ENCODE measurements around the gene RHEB.

Gene RHEB

DNA sequence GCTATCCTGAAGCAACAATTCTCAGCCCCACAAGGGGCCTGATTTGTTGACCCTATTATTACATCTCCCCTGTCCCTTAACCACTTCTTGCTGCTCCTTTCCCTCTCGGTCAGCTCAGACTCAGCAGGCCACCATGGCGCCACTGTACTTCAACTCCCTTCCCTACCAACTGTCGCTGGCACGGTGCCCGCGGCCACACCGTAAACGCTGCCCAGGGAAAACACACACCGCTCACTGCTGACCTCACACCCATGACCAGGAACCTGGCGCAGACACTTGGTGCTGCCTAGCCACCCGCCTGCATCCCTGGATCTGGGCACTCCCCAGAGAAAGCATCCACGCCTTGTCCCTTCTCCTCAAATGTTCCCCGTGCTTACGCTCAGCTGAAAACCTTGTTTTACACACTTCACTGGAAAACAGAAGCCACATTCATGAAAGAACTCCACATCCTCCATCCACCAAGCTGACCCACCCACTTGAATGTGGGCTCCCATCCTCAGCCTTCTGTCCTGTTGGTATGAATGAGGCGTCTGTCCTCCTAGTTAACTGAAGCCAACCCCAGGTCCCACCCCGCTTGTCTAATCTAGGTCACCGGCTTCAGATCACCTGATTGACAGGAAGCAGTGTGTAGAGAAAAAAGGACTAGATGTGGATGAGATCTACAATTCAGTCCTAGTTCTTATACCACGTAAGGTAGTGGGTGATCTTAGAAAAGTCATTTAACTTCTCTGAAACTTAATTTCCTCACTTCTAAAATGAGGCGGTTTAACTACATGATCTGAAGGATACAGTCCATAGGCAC is 51.3 kb downstream of the RHEB start:
- no peak for DNase-seq

DNA sequence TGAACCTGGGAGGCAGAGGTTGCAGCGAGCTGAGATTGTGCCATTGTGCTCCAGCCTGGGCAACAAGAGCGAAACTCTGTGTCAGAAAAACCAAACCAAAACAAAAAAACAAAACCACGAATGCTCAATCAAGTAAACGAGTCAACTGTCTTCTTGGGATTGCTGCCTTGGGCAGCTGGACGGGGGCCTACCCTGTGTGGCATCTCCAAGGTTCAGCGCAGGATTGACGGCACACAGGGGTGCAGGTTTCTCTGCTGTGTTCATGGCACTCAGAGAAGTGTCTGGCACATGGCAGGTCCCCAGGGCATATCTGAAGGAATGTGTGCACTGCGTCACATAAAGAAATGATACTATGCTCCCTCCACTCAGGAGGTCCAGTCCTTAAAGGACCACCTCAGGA is 54.5 kb downstream of the RHEB start:
- no peak for DNase-seq

DNA sequence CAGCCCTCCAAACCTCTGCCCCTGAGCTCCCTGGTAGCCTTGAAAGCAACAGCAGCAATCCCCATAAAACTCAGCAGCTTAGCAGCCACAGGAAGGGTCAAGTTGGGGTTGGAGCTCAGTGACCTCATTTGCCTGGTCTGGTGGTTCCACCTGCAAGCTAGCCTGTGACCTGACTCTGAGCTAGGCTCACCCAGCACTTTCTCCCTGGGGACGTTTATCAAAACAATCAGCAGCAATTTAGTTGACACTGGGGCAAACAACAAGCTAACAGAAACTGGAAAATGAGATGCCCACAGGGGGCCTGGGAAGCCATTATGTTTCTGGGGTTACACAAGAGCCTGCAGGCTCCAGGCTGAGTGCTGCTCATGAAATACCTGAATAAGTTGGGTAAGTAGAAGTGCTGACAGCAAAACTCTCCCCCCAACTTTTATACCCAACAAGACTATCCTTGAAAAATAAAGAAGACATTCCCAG is 57.4 kb downstream of the RHEB start:
- DNase-seq: peak; percentile 9

DNA sequence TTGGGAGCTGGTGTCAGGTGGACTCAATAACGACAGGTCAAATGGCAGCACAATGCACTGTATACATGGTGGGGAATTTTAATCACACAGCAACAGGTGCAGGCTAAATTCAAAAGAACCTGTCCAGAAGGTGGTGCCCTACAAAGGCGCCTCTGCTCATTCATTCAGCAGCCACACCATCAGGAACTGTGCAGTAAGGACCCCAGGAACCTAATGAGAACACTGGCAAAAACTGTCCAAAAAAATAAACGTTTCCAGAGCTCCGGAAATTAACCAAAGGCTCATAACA is 57.8 kb downstream of the RHEB start:
- peak; percentile 62 for DNase-seq

- no peak for DNase-seq
Observed at GRCh38 chr7:151461096-151461941, 58.4 kb downstream of the RHEB start.

GRCh38 chr7:151460474-151460855 is 59.2 kb downstream of the RHEB start:
- no peak for DNase-seq

GRCh38 chr7:151459726-151460473 is 59.8 kb downstream of the RHEB start:
- no peak for DNase-seq

GRCh38 chr7:151457534-151457933 is 62.2 kb downstream of the RHEB start:
- DNase-seq: no peak

DNA sequence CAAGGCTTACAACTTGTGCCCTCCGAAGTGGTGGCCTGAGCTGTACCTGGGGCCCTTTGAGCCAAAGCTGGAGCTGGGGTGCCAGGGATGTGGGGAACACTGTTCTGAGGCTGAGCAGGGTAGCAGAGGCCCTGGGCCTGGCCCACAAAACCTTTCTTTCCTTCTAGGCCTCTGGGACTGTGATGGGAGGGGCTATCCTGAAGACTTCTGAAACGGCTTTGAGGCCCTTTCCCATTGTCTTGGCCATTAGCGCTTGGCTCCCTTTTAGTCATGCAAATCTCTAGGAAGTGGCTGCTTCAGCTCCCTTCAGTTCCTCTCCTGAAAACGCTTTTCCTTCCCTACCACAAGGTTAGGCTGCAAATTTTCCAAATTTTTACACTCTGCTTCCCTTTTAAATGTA is 62.9 kb downstream of the RHEB start:
- DNase-seq: no peak

GRCh38 chr7:151456276-151456675 is 63.4 kb downstream of the RHEB start:
- DNase-seq: no peak

DNA sequence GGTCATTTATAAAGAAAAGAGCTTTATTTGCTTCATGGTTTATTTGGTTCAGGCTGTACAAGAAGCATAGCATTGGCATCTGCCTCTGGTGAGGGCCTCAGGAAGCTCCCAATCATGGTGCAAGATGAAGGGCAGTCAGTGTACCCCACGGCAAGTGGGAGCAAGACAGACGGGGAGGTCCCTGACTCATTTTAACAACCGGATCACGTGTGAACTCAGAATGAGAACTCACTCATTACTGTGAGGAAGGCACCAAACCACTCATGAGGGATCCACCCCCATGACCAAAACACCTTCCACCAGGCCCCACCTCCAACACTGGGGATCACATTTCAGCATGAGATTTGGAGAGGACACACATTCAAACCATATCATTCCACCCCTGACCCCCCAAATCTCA is 64.0 kb downstream of the RHEB start:
- DNase-seq: no peak

DNA sequence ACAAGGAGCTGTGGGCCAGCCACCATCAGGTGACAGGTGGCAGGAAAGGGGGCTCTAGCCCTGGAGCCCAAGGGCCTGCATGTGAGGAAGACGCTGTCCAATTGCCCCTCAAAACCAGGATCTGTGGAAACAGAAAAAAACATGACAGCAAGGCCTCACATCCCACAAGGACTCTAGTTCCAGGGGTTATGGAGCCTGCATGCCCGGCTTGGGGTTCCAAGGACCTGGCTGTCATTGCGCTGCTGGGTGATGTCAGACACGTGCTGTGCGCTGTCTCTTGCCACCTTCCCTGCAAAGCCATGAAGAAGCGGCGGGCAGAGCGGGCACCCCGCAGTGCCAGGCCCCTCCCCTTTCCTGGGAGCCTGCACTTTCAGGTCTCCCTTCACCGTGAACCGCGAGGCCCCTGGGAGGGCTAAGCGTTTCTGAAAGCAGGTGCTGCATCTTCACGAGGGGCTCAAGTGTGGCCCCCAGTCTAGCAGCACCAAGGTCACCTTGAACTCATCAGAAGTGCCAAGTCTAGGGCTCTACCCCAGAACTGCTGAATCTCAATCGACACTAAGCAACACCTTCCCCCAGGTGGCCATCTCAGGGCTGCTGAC is 64.7 kb downstream of the RHEB start:
- DNase-seq: peak; percentile 12

GRCh38 chr7:151454305-151454704 is 65.4 kb downstream of the RHEB start:
- no peak for DNase-seq

DNA sequence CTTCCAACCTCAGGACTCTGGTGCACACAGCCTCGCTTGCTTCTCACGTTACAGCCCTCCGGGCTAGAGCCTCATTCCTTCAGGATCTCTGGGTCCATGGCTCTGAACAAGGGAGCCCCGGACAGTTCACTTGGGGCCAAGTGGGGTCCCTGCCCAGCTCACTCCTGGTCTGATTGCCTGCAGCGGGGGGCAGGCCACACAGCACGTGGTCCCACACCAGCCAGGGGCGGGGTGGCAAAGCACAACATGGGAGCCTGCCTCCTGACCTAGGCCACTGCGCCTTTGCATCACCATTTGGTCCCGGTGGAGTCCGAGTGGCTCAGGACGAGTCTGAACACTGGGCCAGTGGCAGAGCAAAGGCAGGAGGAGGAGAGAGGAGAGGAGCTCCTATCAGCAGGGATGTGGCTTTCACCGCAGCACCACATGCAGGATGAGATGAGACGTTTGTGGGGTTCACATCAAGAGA is 66.3 kb downstream of the RHEB start:
- no peak for DNase-seq

DNA sequence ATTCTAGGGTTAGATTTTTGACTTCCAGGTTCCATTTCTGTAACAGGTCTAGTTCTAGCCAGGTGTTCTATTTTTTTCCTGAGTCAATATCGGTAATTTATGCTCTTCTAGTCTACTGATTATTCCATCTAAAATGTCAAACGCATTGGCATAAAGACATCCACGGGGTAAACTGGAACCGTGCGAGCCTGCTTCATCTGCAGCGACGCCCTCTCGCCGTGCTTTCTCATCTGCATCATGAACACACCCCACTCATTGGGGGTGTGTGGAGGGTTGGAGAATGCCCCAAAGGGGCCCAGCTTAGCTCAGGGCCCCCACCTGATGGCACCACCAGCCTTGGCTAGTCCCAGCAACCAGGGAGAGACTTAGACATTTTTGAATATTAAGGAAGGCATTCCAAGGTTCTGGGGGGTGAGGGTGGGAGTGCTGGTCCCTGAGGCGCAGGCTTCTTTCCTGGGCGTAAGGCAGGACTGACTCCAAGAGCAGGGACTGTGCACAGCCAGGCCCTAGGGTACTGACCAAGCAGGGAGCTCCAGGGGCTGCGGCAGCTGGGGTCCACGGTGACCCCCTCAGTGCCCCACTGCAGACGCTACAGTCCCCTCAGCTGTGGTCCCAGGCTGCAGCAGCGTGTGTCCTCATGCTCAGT is 66.9 kb downstream of the RHEB start:
- DNase-seq: no peak

DNA sequence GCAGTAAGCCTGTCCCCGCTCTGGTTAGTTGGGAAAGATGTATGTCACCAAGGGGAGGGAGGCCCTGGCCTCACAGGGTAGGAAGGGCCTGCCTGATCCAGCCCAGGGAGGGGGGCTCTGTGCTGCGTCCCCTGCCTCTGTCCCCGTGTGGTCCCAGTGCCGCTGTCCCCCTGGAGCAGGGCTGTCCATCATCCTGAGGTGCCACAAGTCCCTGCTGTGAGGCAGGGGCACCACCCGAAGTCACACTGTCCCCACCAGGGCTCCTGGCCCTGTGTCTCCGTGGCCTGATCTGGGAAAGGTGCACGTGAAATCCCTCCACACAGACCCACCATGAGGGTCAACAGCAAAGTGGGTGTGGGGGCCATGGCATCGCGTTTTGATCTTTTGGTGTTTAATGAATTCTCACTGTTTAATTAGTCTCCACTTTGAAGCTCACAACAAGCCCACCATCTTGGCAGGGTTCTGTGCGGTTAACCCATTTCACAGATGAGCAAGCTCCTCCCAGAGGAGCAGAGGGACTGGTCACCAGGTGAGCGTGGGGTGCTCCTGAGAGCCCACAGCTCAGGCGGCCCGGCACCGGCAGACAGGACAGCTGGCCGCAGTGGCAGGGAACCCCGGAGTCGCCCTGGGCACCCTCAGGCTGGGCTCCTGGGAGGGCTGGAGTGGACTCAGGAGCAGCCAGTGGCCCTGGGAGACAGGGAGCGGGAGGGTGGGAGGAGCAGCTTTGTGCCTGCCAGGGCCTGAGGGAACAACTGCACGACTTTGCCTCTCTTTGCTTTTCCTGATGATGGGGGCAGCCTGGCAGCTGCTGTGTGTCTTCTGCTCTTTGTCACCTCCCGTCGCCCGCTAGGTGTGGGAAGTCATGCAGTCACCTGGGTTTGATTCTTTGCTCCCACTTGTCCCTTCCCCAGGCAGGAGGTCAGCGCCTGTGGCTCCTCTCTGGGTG is 67.8 kb downstream of the RHEB start:
- DNase-seq: peak; percentile 2

DNA sequence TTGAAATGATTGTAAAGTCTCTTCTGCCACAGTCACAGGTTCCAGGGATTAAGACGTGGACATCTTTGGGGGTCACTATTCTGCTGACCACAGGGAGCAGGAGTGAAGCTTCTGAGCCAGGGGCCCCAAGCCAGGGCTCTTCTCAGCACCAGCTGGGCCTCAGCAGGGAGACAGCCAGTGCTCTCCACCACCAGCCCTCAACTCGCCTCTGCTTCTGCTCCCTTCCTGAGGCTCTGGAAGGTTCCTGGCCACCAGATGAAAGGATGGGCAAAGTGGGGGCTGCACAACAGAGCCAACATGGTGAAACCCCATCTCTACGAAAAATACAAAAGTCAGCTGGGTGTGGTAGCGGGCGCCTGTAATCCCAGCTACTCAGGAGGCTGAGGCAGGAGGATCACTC is 68.5 kb downstream of the RHEB start:
- no peak for DNase-seq

GRCh38 chr7:151449990-151450389 is 69.7 kb downstream of the RHEB start:
- no peak for DNase-seq

DNA sequence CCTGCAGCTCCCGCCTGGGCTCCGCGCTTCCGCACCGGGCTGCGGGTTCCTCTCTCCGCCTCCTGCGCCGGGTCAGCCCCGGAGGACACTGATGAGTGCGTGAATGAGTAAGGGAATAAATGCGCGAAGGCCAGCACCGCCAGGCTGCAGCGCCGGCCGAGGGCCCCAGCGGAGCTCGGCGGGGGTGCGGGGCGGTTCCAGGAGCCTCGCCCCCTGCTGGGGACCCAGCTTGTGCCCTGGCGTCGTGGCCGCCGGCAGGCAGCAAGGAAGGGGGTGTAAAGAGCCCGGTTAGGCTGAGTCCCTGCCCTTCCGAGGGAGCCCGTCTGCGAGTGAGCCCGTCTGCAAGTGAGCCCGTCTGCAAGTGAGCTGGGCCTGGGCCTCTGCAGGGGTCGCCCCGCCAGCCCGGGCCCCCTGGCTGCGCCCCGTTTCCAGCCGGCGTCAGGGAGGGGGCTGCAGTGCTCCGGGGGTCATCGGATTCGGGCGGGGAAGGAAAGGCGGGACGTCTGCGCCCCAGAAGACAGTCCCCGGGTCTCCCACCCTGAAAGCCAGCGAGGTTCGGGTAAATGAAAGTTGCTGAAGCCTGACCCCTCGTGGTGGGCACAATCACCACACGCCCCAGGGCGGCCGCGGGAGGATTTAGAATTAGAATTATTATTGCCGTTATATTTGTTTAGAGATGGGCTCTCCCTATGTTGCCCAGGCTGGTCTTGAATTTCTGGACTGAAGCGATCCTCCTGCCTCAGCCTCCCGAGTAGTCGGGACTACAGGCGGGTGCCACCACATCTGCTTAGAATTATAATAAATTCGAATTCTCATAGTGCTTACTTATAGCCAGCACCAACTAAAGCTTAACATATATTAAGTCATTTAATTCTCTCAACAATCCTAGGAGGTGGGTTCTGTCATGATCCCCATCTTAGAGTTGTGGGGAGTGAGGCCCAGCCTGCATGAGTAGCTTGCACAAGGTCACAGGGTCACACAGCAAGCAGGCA is 71.1 kb downstream of the RHEB start:
- DNase-seq: peak; percentile 61

DNA sequence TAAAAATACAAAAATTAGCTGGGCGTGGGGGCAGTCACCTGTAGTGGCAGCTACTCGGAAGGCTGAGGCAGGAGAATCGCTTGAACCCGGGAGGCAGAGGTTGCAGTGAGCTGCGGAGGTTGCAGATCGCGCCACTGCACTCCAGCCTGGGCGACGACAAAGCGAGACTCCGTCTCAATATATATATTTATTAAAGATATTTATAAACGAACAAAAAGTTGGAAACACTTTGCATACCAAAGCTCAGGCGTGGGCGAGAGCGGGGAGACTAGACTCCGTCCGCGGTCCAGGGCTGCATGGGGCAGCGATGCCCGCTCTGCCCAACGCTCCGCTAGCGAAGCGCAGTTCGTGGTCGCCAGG is 71.8 kb downstream of the RHEB start:
- no peak for DNase-seq
